GM21526 (cell line): Measurements from ENCODE around the gene HAL.

ENCODE experiments used
- ATAC-seq: cut with Tn5 transposase; IDR thresholded peaks from one replicate; pipeline ENCODE4 v1.9.1; 2021; ENCODE audit warnings: moderate library complexity; ENCODE audit not compliant: unreplicated experiment, low FRiP score

HAL gene

DNA sequence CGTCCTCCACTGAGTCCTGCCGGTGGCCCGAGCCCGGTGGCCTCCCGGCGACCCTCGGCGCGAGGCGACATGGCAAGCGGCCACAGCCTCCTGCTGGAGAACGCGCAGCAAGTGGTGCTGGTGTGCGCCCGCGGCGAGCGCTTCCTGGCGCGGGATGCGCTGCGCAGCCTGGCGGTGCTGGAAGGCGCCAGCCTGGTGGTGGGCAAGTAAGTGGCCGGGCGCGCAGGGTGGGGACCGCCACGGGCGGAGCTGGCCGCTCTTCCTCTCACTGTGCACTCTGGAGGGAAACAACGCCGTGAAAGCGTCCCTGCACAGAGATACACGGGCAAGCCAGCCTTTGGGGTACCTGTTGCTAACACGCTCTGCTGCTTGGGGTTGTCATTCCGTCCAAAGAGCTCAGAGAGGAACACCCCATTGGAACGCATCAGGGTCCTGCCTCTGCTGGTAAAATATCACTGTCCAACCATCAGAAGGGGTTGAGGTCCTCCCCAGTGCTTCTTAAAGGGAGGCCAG is 52.8 kb downstream of the HAL start, which contains the start of gene AMDHD1:
Gene AMDHD1 (plus strand): TSS at position 2 of the 513 bp plus-strand sequence. CDS start 68 bp downstream, at position 70.
- ATAC-seq = peak; percentile 61

DNA sequence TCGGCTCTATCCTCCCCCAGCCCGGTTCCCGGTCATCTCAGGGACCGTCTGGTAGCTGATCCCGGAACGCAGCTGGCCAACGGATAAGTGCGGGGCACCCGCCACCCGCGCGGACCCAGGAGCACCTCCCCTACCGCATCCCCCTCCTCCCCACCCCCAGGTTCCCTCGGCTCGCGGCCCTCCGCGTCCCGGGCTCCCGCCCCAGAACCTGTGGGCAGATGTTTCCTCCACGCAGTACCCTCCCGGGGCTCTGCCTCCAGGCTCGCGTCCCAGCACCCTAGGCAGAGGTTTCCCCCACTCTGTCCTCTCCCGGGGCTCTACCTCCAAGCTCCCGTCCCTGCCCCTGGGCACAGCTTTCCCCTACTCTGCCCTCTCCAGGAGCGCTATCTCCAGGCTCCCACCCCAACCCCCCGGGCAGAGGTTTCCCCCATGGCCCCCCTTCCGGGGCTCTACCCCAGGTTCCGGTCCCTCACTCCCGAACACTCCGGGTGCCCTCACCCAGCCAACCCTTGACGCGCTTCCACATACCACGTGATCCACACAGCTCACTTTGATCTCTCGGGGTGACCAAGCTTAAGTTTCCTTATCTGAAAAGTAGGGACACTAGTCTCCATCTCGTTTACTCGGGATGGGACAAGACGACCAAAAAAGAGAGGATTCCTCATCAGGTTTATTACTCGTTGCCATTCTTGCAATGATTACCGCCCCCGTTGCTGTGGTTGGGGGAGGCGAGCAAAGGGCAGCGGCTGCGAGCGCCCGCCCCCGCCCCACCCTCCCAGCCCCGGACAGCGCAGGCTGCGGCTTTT is 53.4 kb downstream of the HAL start, which contains the start of gene CCDC38:
Gene CCDC38 (minus strand): TSS at position 91 of the 806 bp plus-strand sequence. CDS start 6,105 bp downstream, outside the sequence.
- peak; percentile 98 for ATAC-seq

DNA sequence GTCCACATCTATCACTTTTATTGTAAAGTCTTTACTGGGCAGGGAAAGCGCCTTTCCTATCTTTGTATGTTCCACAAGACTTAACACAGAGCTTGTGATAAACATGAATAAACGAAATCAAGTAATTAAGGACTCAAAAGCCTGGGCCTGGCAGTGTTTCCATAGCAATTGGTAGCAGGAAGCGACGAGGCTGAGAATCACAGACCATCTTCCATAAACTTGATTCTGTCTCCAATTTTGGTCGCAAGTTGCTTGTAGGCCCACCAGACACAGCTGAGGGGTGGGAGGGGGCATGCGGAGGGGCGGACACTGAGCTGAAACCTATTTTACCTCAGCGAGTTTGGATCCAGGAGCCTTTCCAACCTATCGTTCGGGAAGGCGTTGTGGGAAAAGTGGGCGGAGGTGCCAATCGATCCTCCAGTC is 54.0 kb downstream of the HAL start:
- no peak for ATAC-seq

DNA sequence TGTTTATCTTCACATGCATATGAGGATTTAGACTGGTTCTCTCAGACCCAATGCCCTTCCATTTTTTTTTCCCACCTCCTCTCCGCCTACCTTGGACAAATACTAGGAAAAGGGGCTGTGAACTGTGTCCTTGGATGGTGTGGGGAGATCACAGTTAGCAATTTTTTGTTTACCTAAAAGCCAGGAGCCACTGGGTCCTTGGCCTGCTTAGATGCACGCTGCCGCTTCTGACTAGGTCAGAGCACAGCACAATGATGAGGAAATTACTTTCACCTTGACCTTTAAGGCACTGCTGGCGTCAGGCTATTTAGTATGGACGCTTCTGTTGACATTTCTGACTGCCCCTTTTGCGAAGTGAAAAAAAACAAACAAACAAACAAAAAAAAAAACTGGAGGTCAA is 55.6 kb downstream of the HAL start:
- ATAC-seq = no peak
